ENCODE results near the gene ATP10B.

Gene ATP10B

GRCh38 chr5:160805376-160805775, 46.6 kb downstream of the ATP10B start:
- no peak for DNase-seq

GRCh38 chr5:160802592-160802991, 49.4 kb downstream of the ATP10B start:
- no peak for DNase-seq

- no peak for DNase-seq
These were observed 51.4 kb downstream of the ATP10B start for GRCh38 chr5:160800375-160801275.

GRCh38 chr5:160799184-160799583, 52.8 kb downstream of the ATP10B start:
- no peak for DNase-seq

- DNase-seq, result no peak
These were observed 55.0 kb downstream of the ATP10B start for GRCh38 chr5:160797020-160797419.

- no peak for DNase-seq
These were observed 58.5 kb downstream of the ATP10B start for GRCh38 chr5:160793530-160793899.

GRCh38 chr5:160792732-160793529, 59.1 kb downstream of the ATP10B start:
- no peak for DNase-seq

GRCh38 chr5:160792281-160792680, 59.7 kb downstream of the ATP10B start:
- no peak for DNase-seq

GRCh38 chr5:160789219-160789859, 62.7 kb downstream of the ATP10B start:
- no peak for DNase-seq

GRCh38 chr5:160788102-160788660, 63.8 kb downstream of the ATP10B start:
- DNase-seq, result no peak

- DNase-seq, result no peak
These were observed 64.8 kb downstream of the ATP10B start for GRCh38 chr5:160787240-160787639.

- DNase-seq, result no peak
These were observed 77.2 kb downstream of the ATP10B start for GRCh38 chr5:160774666-160775315.

GRCh38 chr5:160773646-160774410, 78.2 kb downstream of the ATP10B start:
- DNase-seq, result no peak

GRCh38 chr5:160772854-160773253, 79.2 kb downstream of the ATP10B start:
- DNase-seq, result no peak

GRCh38 chr5:160770718-160771117, 81.3 kb downstream of the ATP10B start:
- no peak for DNase-seq

- DNase-seq, result no peak
These were observed 82.7 kb downstream of the ATP10B start for GRCh38 chr5:160769301-160769700.

- DNase-seq, result no peak
These were observed 84.9 kb downstream of the ATP10B start for GRCh38 chr5:160767062-160767461.

GRCh38 chr5:160760008-160760407, 92.0 kb downstream of the ATP10B start:
- no peak for DNase-seq

GRCh38 chr5:160757194-160757593, 94.8 kb downstream of the ATP10B start:
- DNase-seq, result no peak

GRCh38 chr5:160750938-160751657, 100.9 kb downstream of the ATP10B start:
- no peak for DNase-seq

- DNase-seq, result no peak
These were observed 102.3 kb downstream of the ATP10B start for GRCh38 chr5:160749682-160750081.
